Motor neuron (in vitro differentiated cells): ENCODE measurements around the gene SMIM33. TPM values are rescaled to one million over a fixed set of nuclear protein-coding genes. Genes with fewer than 3 reads are reported as not detected.

Experiments
- total RNA-seq, 8 experiments: library from RNA; unstranded; fragments of 300-600 nt; gene quantifications; 2 replicates each; pipeline versions ENCODE4 v1.2.3 to v1.2.4, GENCODE V29; 2022

The SMIM33 gene
- total RNA-seq, 8 experiments from 2014 or later: 0.07 to 0.66 (median 0.15) TPM; not detected in 1

Other genes starting within 250 kb of the SMIM33 start
- 100 to 1,000 TPM; 180 to 596 (median 433) TPM for gene MATR3, start 177.3 kb upstream of the SMIM33 start, total RNA-seq
- gene PAIP2, start 129.2 kb upstream of the SMIM33 start, total RNA-seq: 100 to 1,000 TPM in 6 of 8 experiments, 10 to 100 TPM in 2; 56.6 to 145 (median 109) TPM
- 1 to 10 TPM in 5 of 8 experiments, under 1 TPM in 3; 0.25 to 4.1 (median 1.1) TPM for gene SLC23A1, start 87.7 kb upstream of the SMIM33 start, total RNA-seq
- under 1 TPM; 0.18 to 0.97 (median 0.44) TPM for gene MZB1, start 81.1 kb upstream of the SMIM33 start, total RNA-seq
- gene PROB1, start 75.9 kb upstream of the SMIM33 start, total RNA-seq: 1 to 10 TPM in 5 of 8 experiments, under 1 TPM in 3; 0.56 to 3.8 (median 1.3) TPM
- gene SPATA24, start 66.9 kb upstream of the SMIM33 start, total RNA-seq: 10 to 100 TPM in 5 of 8 experiments, 1 to 10 TPM in 3; 8.3 to 13.2 (median 10.5) TPM
- 10 to 100 TPM in 5 of 8 experiments, 1 to 10 TPM in 3; 4.6 to 26.3 (median 20.5) TPM for gene DNAJC18, start 31.5 kb upstream of the SMIM33 start, total RNA-seq
- gene ECSCR, start 8.3 kb upstream of the SMIM33 start, total RNA-seq: 1 to 10 TPM in 1 of 8 experiments, not detected in 7; 2.0 TPM
- 10 to 100 TPM in 4 of 8 experiments, under 1 TPM in 4; 0.16 to 30.3 (median 13.0) TPM for gene STING1, start 11.8 kb downstream of the SMIM33 start, total RNA-seq
- gene UBE2D2, start 90.3 kb downstream of the SMIM33 start, total RNA-seq: 100 to 1,000 TPM in 4 of 8 experiments, 10 to 100 TPM in 4; 66.9 to 164 (median 102) TPM
- gene CXXC5, start 177.3 kb downstream of the SMIM33 start, total RNA-seq: 100 to 1,000 TPM in 4 of 8 experiments, 10 to 100 TPM in 4; 14.2 to 140 (median 95.8) TPM